ENCODE data around the gene GRIN1. TPM values are rescaled to one million over a fixed set of nuclear protein-coding genes. Genes with fewer than 3 reads are reported as not detected.

GRIN1 gene
- total RNA-seq, 1 donor from 2014 or later, result 0.18 TPM

DNA sequence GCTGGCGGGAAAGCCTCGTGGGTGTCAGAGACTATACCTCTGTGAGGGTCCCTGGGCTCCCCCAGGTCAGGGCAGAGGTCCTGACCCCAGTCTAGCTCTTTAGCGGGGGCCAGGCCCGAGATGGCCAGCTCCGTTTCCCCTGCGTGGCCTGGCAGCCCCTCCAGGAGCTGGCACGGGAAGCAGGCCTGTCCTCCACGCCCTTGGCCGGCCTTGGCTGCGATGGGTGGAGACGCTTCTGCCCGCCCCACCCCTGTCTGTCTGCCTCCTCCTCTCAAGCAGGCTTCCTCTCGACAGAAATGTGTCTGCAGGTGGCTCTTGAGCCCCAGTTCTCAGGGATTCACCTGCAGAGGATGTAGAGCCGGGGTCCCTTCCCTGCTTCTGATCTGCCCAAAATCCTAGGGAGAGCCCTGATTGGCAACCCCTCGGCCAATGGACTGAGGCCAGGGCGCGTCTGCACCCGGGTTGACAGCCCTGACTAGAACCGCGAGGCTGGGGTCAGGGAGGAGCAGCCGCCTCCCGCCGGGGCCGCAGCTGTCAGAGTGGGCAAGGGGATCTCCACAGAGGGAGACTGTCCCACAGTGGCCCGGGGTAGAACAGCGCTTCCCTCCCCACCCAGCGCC lies 2.6 kb upstream of the GRIN1 start:
- TF ChIP-seq EZH2 (IDR thresholded peaks at IDR 0.05; ENCODE audit: insufficient read depth, low read length), result no peak
- TF ChIP-seq, protein P1, sequence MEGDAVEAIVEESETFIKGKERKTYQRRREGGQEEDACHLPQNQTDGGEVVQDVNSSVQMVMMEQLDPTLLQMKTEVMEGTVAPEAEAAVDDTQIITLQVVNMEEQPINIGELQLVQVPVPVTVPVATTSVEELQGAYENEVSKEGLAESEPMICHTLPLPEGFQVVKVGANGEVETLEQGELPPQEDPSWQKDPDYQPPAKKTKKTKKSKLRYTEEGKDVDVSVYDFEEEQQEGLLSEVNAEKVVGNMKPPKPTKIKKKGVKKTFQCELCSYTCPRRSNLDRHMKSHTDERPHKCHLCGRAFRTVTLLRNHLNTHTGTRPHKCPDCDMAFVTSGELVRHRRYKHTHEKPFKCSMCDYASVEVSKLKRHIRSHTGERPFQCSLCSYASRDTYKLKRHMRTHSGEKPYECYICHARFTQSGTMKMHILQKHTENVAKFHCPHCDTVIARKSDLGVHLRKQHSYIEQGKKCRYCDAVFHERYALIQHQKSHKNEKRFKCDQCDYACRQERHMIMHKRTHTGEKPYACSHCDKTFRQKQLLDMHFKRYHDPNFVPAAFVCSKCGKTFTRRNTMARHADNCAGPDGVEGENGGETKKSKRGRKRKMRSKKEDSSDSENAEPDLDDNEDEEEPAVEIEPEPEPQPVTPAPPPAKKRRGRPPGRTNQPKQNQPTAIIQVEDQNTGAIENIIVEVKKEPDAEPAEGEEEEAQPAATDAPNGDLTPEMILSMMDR (IDR thresholded peaks at IDR 0.05; ENCODE audit: insufficient read depth, low read depth, low read length), result no peak
- DNase-seq (ENCODE audit: low read depth), result no peak
- Histone ChIP-seq H3K36me3 (ENCODE audit: insufficient read depth, low read length) (no peaks in the 10 kb centered on the region), H3K4me2 (ENCODE audit: low read length) (no peak overlapping the region), H3K9ac (ENCODE audit: low read length) (no peak overlapping the region), H3K27ac (ENCODE audit: low read depth, low read length) (no peak overlapping the region), H2AFZ (ENCODE audit: low read depth, low read length) (no peak overlapping the region), H3K9me3 (ENCODE audit: insufficient read depth, low read depth, low read length) (no peaks in the 10 kb centered on the region), H3K79me2 (ENCODE audit: insufficient read depth, low read length) (no peaks in the 10 kb centered on the region), H3K4me1 (ENCODE audit: insufficient read depth, low read length) (peaks cover 2% of the 10 kb centered on the region), H3K27me3 (ENCODE audit: insufficient read depth, low read length) (peaks cover 43% of the 10 kb centered on the region), H4K20me1 (ENCODE audit: insufficient read depth, low read length) (no peaks in the 10 kb centered on the region), H3K4me3 (ENCODE audit: insufficient read depth, low read depth, low read length) (no peak overlapping the region)
- Mint-ChIP-seq H3K4me1 (ENCODE audit: low read depth, unreplicated experiment) (peaks cover 2% of the 10 kb centered on the region), H3K4me3 (ENCODE audit: unreplicated experiment) (no peak overlapping the region), H3K36me3 (ENCODE audit: low read depth, unreplicated experiment) (no peaks in the 10 kb centered on the region), H3K9me3 (ENCODE audit: unreplicated experiment) (peaks cover 5% of the 10 kb centered on the region), H3K27me3 (ENCODE audit: low read depth, unreplicated experiment) (peaks cover 58% of the 10 kb centered on the region), H3K27ac (ENCODE audit: unreplicated experiment) (no peak overlapping the region)
- no peak for FAIRE-seq

DNA sequence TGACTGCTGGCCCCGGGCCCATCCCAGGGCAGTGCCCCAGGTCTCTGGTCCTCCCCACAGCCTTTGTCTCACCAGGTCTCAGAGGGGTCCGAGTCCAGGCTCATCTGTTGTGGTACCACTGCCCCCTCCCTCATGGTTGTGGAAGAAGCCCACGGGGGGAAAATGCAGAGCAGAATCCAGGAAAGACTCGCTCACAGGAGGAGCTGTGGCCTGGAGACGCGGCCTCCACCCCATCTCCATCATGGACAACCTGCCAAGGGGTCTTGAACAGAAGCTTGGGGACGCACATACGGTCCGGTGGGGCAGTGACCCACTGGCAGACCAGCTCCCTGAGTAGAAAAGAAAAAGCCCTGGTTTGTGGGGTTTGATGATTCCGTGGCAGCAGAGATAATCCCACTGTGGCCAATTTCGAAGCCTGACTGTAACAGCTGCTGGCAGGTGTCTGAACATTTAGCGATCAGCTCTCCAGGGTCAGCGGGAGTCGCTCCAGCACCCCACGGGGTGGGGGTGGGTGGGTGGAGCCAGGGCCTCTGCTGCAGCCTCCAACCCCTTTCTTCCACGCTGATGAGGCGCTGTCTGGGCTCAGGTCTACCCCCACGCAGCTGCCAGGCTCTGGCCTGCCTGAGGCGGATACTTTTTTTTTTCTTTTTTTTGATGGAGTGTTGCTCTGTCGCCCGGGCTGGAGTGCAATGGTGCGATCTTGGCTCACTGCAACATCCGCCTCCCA lies 1.9 kb upstream of the GRIN1 start:
- TF ChIP-seq, protein P1 (IDR thresholded peaks at IDR 0.05; ENCODE audit: insufficient read depth, low read depth, low read length), result no peak
- no peak for TF ChIP-seq EZH2 (IDR thresholded peaks at IDR 0.05; ENCODE audit: insufficient read depth, low read length)
- Histone ChIP-seq H3K27me3 (ENCODE audit: insufficient read depth, low read length) (peaks cover 43% of the 10 kb centered on the region), H3K27ac (ENCODE audit: low read depth, low read length) (no peak overlapping the region), H3K9me3 (ENCODE audit: insufficient read depth, low read depth, low read length) (no peaks in the 10 kb centered on the region), H3K4me3 (ENCODE audit: insufficient read depth, low read depth, low read length) (no peak overlapping the region), H3K79me2 (ENCODE audit: insufficient read depth, low read length) (no peaks in the 10 kb centered on the region), H3K4me1 (ENCODE audit: insufficient read depth, low read length) (peaks cover 2% of the 10 kb centered on the region), H3K9ac (ENCODE audit: low read length) (no peak overlapping the region), H3K36me3 (ENCODE audit: insufficient read depth, low read length) (no peaks in the 10 kb centered on the region), H4K20me1 (ENCODE audit: insufficient read depth, low read length) (no peaks in the 10 kb centered on the region), H2AFZ (ENCODE audit: low read depth, low read length) (no peak overlapping the region), H3K4me2 (ENCODE audit: low read length) (no peak overlapping the region)
- H3K4me1 Mint-ChIP-seq (ENCODE audit: low read depth, unreplicated experiment), result peaks cover 2% of the 10 kb centered on the region
- no peak overlapping the region for H3K27ac Mint-ChIP-seq (ENCODE audit: unreplicated experiment)
- no peaks in the 10 kb centered on the region for H3K36me3 Mint-ChIP-seq (ENCODE audit: low read depth, unreplicated experiment)
- peaks cover 65% of the 10 kb centered on the region for H3K27me3 Mint-ChIP-seq (ENCODE audit: low read depth, unreplicated experiment)
- H3K9me3 Mint-ChIP-seq (ENCODE audit: unreplicated experiment), result peaks cover 5% of the 10 kb centered on the region
- DNase-seq (ENCODE audit: low read depth) (no peak), FAIRE-seq (no peak)
- H3K4me3 Mint-ChIP-seq (ENCODE audit: unreplicated experiment), result no peak overlapping the region

All from astrocyte (in vitro differentiated cells and primary cell).